HEK293 (cell line): Measurements from ENCODE around the gene PALS2.

Experiments used
- CTCF ChIA-PET: fragments of 350-600 bp; formaldehyde crosslinking; extraction: SDS; loops from one replicate; lab custom pipeline; 2021; ENCODE audit warnings: antibody characterized with exemption; lab: Yijun Ruan, JAX
- POLR2A ChIA-PET: fragments of 300-600 bp; formaldehyde crosslinking; extraction: SDS; loops from one replicate; lab custom pipeline; 2020; ENCODE audit warnings: antibody characterized with exemption, inconsistent platforms; lab: Yijun Ruan, JAX
- H3K27ac ChIP-seq: fragments of 200-500 bp; sonication (Bioruptor generic); 2 replicates; pipeline ENCODE4 v1.5.1; 2014; ENCODE audit warnings: low read depth, low read length, control low read depth, inconsistent platforms; ENCODE audit errors: extremely low read depth
- H3K36me3 ChIP-seq, 2 experiments: fragments of 200-500 bp in 1 of 2; sonication (Bioruptor generic) in 1 of 2; 1 replicate in 1 of 2; 2 replicates in 1 of 2; pipeline ENCODE4 v1.5.1; 2014 to 2017; ENCODE audit warnings: inconsistent platforms in 2 of 2, low read length in 2 of 2; ENCODE audit not compliant: control insufficient read depth in 2 of 2, insufficient read depth in 1 of 2
- H3K4me1 ChIP-seq: fragments of 200-500 bp; sonication (Bioruptor generic); 2 replicates; pipeline ENCODE4 v1.5.1; 2014; ENCODE audit warnings: mild to moderate bottlenecking, low read length, inconsistent platforms; ENCODE audit not compliant: control insufficient read depth, insufficient read depth
- H3K4me3 ChIP-seq: 2 replicates; pipeline ENCODE4 v1.5.1; 2011; ENCODE audit warnings: low read depth, mild to moderate bottlenecking, control low read depth, low read length, moderate library complexity
- H3K9me3 ChIP-seq: fragments of 200-500 bp; sonication (Bioruptor generic); 2 replicates; pipeline ENCODE4 v1.5.1; 2014; ENCODE audit warnings: low read depth, low read length, inconsistent platforms; ENCODE audit not compliant: control insufficient read depth, insufficient read depth
- EGR2 ChIP-seq: fragments of 450-650 bp; formaldehyde crosslinking; IDR thresholded peaks from 2 replicates; pipeline ENCODE4 v1.5.1; 2016; ENCODE audit warnings: low read depth, missing biosample characterization, missing genetic modification characterization
- GLIS2 ChIP-seq: fragments of 450-650 bp; formaldehyde crosslinking; IDR thresholded peaks from 2 replicates; pipeline ENCODE4 v1.5.1; 2016; ENCODE audit warnings: missing biosample characterization, missing genetic modification characterization
- PRDM1 ChIP-seq: fragments of 450-650 bp; formaldehyde crosslinking; IDR thresholded peaks from 2 replicates; pipeline ENCODE4; 2016; ENCODE audit warnings: missing biosample characterization, missing genetic modification characterization
- SP3 ChIP-seq: fragments of 450-650 bp; formaldehyde crosslinking; IDR thresholded peaks from 2 replicates; pipeline ENCODE4 v1.5.1; 2016; ENCODE audit warnings: missing biosample characterization, missing genetic modification characterization
- SP7 ChIP-seq: fragments of 450-650 bp; formaldehyde crosslinking; IDR thresholded peaks from 2 replicates; pipeline ENCODE4 v1.5.1; 2016; ENCODE audit warnings: missing biosample characterization, missing genetic modification characterization
- ZBTB17 ChIP-seq: fragments of 450-650 bp; formaldehyde crosslinking; IDR thresholded peaks from 2 replicates; pipeline ENCODE4 v1.5.1; 2016; ENCODE audit warnings: missing biosample characterization, missing genetic modification characterization
- ZBTB48 ChIP-seq: fragments of 450-650 bp; formaldehyde crosslinking; IDR thresholded peaks from 2 replicates; pipeline ENCODE4 v1.5.1; 2016; ENCODE audit warnings: missing biosample characterization, missing genetic modification characterization
- ZBTB8A ChIP-seq: fragments of 450-650 bp; formaldehyde crosslinking; IDR thresholded peaks from 2 replicates; pipeline ENCODE4 v1.5.1; 2016; ENCODE audit warnings: missing biosample characterization, missing genetic modification characterization
- ZFHX2 ChIP-seq: fragments of 450-650 bp; formaldehyde crosslinking; conservative IDR thresholded peaks from 2 replicates; pipeline ENCODE4 v1.5.1; 2016; ENCODE audit warnings: missing biosample characterization, missing genetic modification characterization
- ZNF169 ChIP-seq: fragments of 450-650 bp; formaldehyde crosslinking; IDR thresholded peaks from 2 replicates; pipeline ENCODE4 v1.5.1; 2016; ENCODE audit warnings: missing biosample characterization, missing genetic modification characterization
- ZNF174 ChIP-seq: fragments of 450-650 bp; formaldehyde crosslinking; IDR thresholded peaks from 2 replicates; pipeline ENCODE4 v1.5.0; 2017; ENCODE audit warnings: missing biosample characterization, mild to moderate bottlenecking, missing genetic modification characterization
- ZNF266 ChIP-seq: fragments of 450-650 bp; formaldehyde crosslinking; IDR thresholded peaks from 2 replicates; pipeline ENCODE4 v1.5.1; 2016; ENCODE audit warnings: missing biosample characterization, missing genetic modification characterization, low read depth
- ZNF302 ChIP-seq: fragments of 450-650 bp; formaldehyde crosslinking; IDR thresholded peaks from 2 replicates; pipeline ENCODE4 v1.5.1; 2016; ENCODE audit warnings: missing biosample characterization, missing genetic modification characterization, low read depth
- ZNF335 ChIP-seq: fragments of 450-650 bp; formaldehyde crosslinking; conservative IDR thresholded peaks from 2 replicates; pipeline ENCODE4 v1.5.1; 2016; ENCODE audit warnings: missing biosample characterization, missing genetic modification characterization
- ZNF341 ChIP-seq: fragments of 450-650 bp; formaldehyde crosslinking; IDR thresholded peaks from 2 replicates; pipeline ENCODE4; 2016; ENCODE audit warnings: low read depth, missing biosample characterization, missing genetic modification characterization
- ZNF394 ChIP-seq: fragments of 450-650 bp; formaldehyde crosslinking; IDR thresholded peaks from 2 replicates; pipeline ENCODE4 v1.5.1; 2016; ENCODE audit warnings: missing biosample characterization, missing genetic modification characterization, mild to moderate bottlenecking, moderate library complexity, borderline replicate concordance
- ZNF398 ChIP-seq: fragments of 450-650 bp; formaldehyde crosslinking; IDR thresholded peaks from 2 replicates; pipeline ENCODE4 v1.5.1; 2017; ENCODE audit warnings: missing biosample characterization, missing genetic modification characterization
- ZNF423 ChIP-seq: fragments of 450-650 bp; formaldehyde crosslinking; IDR thresholded peaks from 2 replicates; pipeline ENCODE4 v1.5.1; 2016; ENCODE audit warnings: missing biosample characterization, missing genetic modification characterization
- ZNF433 ChIP-seq: fragments of 450-650 bp; formaldehyde crosslinking; IDR thresholded peaks from 2 replicates; pipeline ENCODE4 v1.5.1; 2016; ENCODE audit warnings: missing biosample characterization, missing genetic modification characterization, low read depth
- ZNF549 ChIP-seq: fragments of 450-650 bp; IDR thresholded peaks from 2 replicates; pipeline ENCODE4 v1.5.1; 2018; ENCODE audit warnings: missing biosample characterization, missing genetic modification characterization, mild to moderate bottlenecking, inconsistent platforms, moderate library complexity
- ZNF654 ChIP-seq: fragments of 450-650 bp; formaldehyde crosslinking; IDR thresholded peaks from 2 replicates; pipeline ENCODE4 v1.5.1; 2016; ENCODE audit warnings: low read depth, missing biosample characterization, missing genetic modification characterization
- ZNF670 ChIP-seq: fragments of 450-650 bp; formaldehyde crosslinking; IDR thresholded peaks from 2 replicates; pipeline ENCODE4 v1.5.1; 2016; ENCODE audit warnings: missing biosample characterization, missing genetic modification characterization, low read depth
- ZNF768 ChIP-seq: fragments of 450-650 bp; formaldehyde crosslinking; IDR thresholded peaks from 2 replicates; pipeline ENCODE4 v1.5.1; 2018; ENCODE audit warnings: missing biosample characterization, mild to moderate bottlenecking, missing genetic modification characterization
- ZNF792 ChIP-seq: fragments of 450-650 bp; formaldehyde crosslinking; IDR thresholded peaks from 2 replicates; pipeline ENCODE4 v1.5.1; 2016; ENCODE audit warnings: missing biosample characterization, missing genetic modification characterization
- ZXDB ChIP-seq: fragments of 450-650 bp; formaldehyde crosslinking; IDR thresholded peaks from 2 replicates; pipeline ENCODE4 v1.5.1; 2016; ENCODE audit warnings: missing biosample characterization, missing genetic modification characterization
- TF ChIP-seq, protein P1 (sequence below): fragments of 450-650 bp; formaldehyde crosslinking; IDR thresholded peaks from 2 replicates; pipeline ENCODE4 v1.5.1; 2016; ENCODE audit warnings: missing biosample characterization, missing genetic modification characterization, low read depth
- TF ChIP-seq, protein P2 (sequence below): fragments of 450-650 bp; formaldehyde crosslinking; IDR thresholded peaks from 2 replicates; pipeline ENCODE4 v1.5.1; 2016; ENCODE audit warnings: missing biosample characterization, missing genetic modification characterization

The PALS2 gene

DNA sequence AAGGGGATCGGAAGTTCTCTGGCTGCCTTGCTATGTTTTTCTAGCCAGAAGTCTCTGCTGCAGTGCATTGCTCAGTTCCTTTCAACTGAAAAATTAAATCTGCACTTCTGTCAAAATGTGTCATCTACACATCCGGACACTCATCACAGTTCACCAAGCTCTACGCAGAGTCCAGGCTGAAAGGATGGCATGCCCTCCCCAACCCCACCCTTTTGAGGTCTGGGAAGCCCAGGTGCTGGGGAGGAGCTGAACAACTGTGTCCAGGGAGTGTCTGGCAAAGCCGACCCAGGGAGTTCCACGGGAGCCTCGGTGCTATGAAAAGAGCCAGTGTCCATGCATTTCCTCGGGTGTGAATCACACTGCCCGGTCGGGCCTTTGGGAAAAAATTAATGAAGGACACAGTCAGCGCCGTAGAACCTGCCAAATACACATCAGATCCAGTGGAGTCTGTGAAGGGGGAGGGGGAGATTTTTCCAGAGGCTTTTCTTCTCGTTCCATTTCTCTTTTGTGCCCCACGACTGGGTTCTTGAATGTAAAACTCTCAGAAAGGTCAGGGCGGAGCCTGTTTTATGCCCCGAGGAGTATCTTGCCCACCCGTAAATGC is 757 bp upstream of the PALS2 start:
- peaks cover 20% of the 10 kb centered on the region for H3K4me1 ChIP-seq
- no peak for TF ChIP-seq ZNF394 (tag by site-specific recombination)
- peak; percentile 60; the same call in 1 of the 2 replicates for TF ChIP-seq ZNF335 (tag by site-specific recombination)
- peak; percentile 8; the same call in 1 of the 2 replicates for TF ChIP-seq SP3 (tag by site-specific recombination)
- TF ChIP-seq ZBTB48 (tag by site-specific recombination): peak; percentile 89
- TF ChIP-seq ZNF341 (tag by site-specific recombination): peak; percentile 69
- TF ChIP-seq ZNF266 (tag by site-specific recombination): no peak
- TF ChIP-seq, all 188 proteins: peak for 4
- H3K9me3 ChIP-seq: no peaks in the 10 kb centered on the region
- H3K27ac ChIP-seq: peak overlapping the region; percentile 86; the same call in 1 of the 2 replicates
- H3K4me3 ChIP-seq: peak overlapping the region; percentile 76
- CTCF ChIA-PET: interaction anchor here (0.7 to 1.3 kb wide), 3 partner anchors 10 to 418 kb away, joined by 3 read pairs; no protein-coding TSS in a partner anchor
- POLR2A ChIA-PET: no interaction called here
- no peaks in the 10 kb centered on the region for H3K36me3 ChIP-seq

DNA sequence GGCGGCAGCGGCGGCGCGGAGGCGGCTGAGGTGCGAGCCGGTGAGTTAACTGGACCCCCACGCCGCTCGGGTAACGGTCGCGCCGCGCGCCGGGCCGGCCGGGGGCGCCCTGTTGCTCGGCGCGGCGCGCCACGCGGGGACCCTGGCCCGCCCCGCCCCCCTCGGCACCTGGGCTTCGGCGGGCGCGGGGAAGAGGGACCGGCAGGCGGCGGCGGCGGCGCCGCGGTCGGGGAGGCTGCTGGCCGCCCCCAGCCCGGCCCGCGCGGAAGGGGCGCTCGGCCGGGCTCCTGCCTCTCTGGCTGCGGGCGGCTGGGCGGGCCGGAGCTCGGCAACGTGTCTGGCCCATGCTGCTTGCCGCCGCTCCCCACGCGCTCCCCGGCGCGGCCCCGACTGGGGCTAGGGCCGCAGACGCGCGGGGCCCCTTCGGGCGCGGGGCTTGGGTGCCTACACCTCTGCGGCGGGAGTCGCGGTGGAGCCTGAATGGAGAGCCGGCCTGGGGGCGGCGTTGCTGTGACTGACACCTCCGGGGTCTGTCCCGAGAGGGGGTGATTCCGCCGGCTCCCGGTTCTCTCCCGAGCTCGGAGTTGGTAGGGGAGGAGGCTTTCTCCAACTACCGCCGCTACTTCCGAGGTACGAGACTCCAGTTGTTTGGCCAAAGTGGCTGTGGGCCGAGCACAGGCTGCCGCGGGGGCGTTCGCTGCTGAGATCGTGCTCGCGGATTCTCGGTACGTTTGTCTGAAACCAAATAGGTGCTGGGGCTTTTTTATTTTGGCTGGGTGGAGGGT is 494 bp downstream of the PALS2 start:
- Histone ChIP-seq H3K9me3 (no peaks in the 10 kb centered on the region), H3K36me3 (no peaks in the 10 kb centered on the region), H3K4me1 (peaks cover 20% of the 10 kb centered on the region), H3K27ac (peak overlapping the region; percentile 86), H3K4me3 (peak overlapping the region; percentile 76)
- POLR2A ChIA-PET: interaction anchor here (1.1 kb wide), 1 partner anchor 52 kb away, joined by 3 read pairs; no protein-coding TSS in a partner anchor
- CTCF ChIA-PET: interaction anchor here (0.6 to 5.8 kb wide), 5 partner anchors 12 to 528 kb away, joined by 3 to 42 read pairs (median 3); no protein-coding TSS in a partner anchor
- TF ChIP-seq PRDM1 (tag by site-specific recombination): no peak
- TF ChIP-seq SP7 (tag by site-specific recombination): no peak
- no peak for TF ChIP-seq ZNF433
- no peak for TF ChIP-seq ZBTB8A (tag by site-specific recombination)
- TF ChIP-seq, protein P1, sequence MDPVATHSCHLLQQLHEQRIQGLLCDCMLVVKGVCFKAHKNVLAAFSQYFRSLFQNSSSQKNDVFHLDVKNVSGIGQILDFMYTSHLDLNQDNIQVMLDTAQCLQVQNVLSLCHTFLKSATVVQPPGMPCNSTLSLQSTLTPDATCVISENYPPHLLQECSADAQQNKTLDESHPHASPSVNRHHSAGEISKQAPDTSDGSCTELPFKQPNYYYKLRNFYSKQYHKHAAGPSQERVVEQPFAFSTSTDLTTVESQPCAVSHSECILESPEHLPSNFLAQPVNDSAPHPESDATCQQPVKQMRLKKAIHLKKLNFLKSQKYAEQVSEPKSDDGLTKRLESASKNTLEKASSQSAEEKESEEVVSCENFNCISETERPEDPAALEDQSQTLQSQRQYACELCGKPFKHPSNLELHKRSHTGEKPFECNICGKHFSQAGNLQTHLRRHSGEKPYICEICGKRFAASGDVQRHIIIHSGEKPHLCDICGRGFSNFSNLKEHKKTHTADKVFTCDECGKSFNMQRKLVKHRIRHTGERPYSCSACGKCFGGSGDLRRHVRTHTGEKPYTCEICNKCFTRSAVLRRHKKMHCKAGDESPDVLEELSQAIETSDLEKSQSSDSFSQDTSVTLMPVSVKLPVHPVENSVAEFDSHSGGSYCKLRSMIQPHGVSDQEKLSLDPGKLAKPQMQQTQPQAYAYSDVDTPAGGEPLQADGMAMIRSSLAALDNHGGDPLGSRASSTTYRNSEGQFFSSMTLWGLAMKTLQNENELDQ (tag by site-specific recombination): no peak
- peak; percentile 64 for TF ChIP-seq ZBTB17 (tag by site-specific recombination)
- no peak for TF ChIP-seq ZNF398 (tag by site-specific recombination)
- TF ChIP-seq ZFHX2 (tag by site-specific recombination): peak; percentile 42
- no peak for TF ChIP-seq ZNF670
- TF ChIP-seq ZNF169 (tag by site-specific recombination): no peak
- TF ChIP-seq ZNF768 (tag by site-specific recombination): no peak
- no peak for TF ChIP-seq ZNF654 (tag by site-specific recombination)
- no peak for TF ChIP-seq ZNF792 (tag by site-specific recombination)
- no peak for TF ChIP-seq ZNF549 (tag by site-specific recombination)
- peak; percentile 13; the same call in 1 of the 2 replicates for TF ChIP-seq ZXDB (tag by site-specific recombination)
- TF ChIP-seq ZNF423: no peak
- TF ChIP-seq ZNF174 (tag by site-specific recombination): no peak
- TF ChIP-seq, protein P2, sequence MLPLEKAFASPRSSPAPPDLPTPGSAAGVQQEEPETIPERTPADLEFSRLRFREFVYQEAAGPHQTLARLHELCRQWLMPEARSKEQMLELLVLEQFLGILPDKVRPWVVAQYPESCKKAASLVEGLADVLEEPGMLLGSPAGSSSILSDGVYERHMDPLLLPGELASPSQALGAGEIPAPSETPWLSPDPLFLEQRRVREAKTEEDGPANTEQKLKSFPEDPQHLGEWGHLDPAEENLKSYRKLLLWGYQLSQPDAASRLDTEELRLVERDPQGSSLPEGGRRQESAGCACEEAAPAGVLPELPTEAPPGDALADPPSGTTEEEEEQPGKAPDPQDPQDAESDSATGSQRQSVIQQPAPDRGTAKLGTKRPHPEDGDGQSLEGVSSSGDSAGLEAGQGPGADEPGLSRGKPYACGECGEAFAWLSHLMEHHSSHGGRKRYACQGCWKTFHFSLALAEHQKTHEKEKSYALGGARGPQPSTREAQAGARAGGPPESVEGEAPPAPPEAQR: no peak
- peak; percentile 50 for TF ChIP-seq EGR2 (tag by site-specific recombination)
- no peak for TF ChIP-seq ZNF302 (tag by site-specific recombination)
- TF ChIP-seq GLIS2 (tag by site-specific recombination): peak; percentile 45; the same call in 1 of the 2 replicates
